GM12891 (cell line): ENCODE data around the gene TCAIM.

Experiments used
- POLR2A ChIP-seq: IDR thresholded peaks from 2 replicates; pipeline ENCODE4 v1.6.1; 2011; ENCODE audit warnings: low read depth, low read length, control low read depth
- SPI1 ChIP-seq: IDR thresholded peaks from 2 replicates; pipeline ENCODE4 v1.6.1; 2011; ENCODE audit warnings: low read depth, low read length, control low read depth

DNA sequence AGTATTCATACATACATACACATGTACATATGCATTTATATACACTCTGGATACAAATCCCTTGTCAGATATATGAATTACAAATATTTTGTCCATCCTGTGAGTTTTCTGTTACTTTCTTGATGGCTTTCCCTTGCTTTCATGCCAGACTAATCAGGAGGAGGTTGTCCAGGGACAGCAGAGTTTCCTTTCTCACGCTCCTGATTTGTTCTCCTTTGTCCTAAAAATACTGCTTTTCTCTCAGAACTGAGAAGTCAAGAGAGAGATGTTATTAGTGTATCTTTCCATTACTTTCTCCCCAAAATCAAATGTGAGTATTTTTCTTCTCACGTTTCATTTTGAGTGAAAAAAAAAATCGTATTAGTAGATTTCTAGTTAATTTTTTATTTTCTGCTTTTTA lies 12.1 kb upstream of the TCAIM start:
- no peak for TF ChIP-seq POLR2A
- no peak for TF ChIP-seq SPI1
